ENCODE measurements around the gene SUMO2.

DNA sequence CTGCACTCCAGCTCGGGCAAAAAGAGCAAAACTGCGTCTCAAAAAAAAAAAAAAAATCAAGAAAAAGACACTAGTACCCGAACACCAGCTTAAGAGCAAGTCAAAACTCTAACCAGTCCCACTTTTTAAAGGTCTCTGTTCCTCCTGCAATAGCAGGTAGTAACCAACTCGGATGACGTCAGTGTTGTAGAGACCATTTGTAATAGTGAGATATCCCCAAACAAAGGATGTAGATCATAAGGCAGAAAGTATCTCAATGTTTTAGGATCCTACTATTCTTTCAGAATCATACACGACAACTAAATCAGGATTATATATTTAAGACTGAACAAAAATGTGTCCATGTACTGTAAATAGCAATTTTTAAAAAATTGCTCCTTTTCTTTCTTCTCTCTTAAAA, 30.8 kb downstream of the SUMO2 start:
- TF ChIP-seq, protein P1, sequence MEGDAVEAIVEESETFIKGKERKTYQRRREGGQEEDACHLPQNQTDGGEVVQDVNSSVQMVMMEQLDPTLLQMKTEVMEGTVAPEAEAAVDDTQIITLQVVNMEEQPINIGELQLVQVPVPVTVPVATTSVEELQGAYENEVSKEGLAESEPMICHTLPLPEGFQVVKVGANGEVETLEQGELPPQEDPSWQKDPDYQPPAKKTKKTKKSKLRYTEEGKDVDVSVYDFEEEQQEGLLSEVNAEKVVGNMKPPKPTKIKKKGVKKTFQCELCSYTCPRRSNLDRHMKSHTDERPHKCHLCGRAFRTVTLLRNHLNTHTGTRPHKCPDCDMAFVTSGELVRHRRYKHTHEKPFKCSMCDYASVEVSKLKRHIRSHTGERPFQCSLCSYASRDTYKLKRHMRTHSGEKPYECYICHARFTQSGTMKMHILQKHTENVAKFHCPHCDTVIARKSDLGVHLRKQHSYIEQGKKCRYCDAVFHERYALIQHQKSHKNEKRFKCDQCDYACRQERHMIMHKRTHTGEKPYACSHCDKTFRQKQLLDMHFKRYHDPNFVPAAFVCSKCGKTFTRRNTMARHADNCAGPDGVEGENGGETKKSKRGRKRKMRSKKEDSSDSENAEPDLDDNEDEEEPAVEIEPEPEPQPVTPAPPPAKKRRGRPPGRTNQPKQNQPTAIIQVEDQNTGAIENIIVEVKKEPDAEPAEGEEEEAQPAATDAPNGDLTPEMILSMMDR (IDR thresholded peaks at IDR 0.05; ENCODE audit: low read length): no peak
- TF ChIP-seq EZH2 (IDR thresholded peaks at IDR 0.05; ENCODE audit: borderline replicate concordance, low read length): no peak

Measured in OCI-LY1 (cell line).